ENCODE measurements around the gene IDH3A. TPM values are rescaled to one million over a fixed set of nuclear protein-coding genes. Genes with fewer than 3 reads are reported as not detected.

Gene IDH3A
- total RNA-seq, 2 experiments from 2014 or later = 47.5 to 47.6 TPM

DNA sequence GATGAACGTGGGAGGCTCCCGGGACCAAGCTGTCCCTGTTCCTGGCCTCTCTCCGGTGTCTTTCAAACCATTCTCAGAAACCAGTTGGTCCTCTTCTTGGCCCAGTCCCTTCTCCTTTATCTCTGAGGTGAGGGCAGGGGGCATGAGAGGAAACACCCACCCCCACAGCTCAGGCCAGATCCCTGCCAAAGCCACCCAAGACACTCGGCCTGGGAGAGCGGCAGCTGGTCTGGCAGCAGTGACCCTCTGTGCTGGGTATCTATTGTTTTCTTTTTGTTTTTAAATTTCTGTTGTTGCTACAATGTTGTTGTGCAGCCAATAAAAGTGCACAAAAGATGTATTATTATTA is 57.9 kb downstream of the IDH3A start:
- H3K4me1 Mint-ChIP-seq (ENCODE audit: low read depth) = no peaks in the 10 kb centered on the region
- POLR2A ChIA-PET = no interaction called here
- CTCF ChIA-PET = interaction anchor here (1.6 kb wide), 1 partner anchor 12 kb away, joined by 7 read pairs; no protein-coding TSS in a partner anchor
- H3K27ac ChIP-seq (ENCODE audit: low read depth in 1 of 2, low read length in 2 of 2) = no peak overlapping the region
- intact Hi-C loops (cut with DNase I, micrococcal nuclease) = no loop called here
- H3K4me3 ChIP-seq (ENCODE audit: low read length) = no peak overlapping the region
- no peaks in the 10 kb centered on the region for H3K27me3 ChIP-seq (ENCODE audit: control insufficient read depth in 1 of 2, insufficient read depth in 2 of 2, low read length in 2 of 2)
- no peaks in the 10 kb centered on the region for H3K4me1 ChIP-seq (ENCODE audit: insufficient read depth, low read length)
- DNase-seq (no peak), ATAC-seq (ENCODE audit: poor library complexity) (no peak)
- TF ChIP-seq, protein P1, sequence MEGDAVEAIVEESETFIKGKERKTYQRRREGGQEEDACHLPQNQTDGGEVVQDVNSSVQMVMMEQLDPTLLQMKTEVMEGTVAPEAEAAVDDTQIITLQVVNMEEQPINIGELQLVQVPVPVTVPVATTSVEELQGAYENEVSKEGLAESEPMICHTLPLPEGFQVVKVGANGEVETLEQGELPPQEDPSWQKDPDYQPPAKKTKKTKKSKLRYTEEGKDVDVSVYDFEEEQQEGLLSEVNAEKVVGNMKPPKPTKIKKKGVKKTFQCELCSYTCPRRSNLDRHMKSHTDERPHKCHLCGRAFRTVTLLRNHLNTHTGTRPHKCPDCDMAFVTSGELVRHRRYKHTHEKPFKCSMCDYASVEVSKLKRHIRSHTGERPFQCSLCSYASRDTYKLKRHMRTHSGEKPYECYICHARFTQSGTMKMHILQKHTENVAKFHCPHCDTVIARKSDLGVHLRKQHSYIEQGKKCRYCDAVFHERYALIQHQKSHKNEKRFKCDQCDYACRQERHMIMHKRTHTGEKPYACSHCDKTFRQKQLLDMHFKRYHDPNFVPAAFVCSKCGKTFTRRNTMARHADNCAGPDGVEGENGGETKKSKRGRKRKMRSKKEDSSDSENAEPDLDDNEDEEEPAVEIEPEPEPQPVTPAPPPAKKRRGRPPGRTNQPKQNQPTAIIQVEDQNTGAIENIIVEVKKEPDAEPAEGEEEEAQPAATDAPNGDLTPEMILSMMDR (IDR thresholded peaks at IDR 0.05) = no peak
- H3K9me3 ChIP-seq (ENCODE audit: control insufficient read depth in 1 of 2, insufficient read depth in 1 of 2, low read length in 2 of 2) = no peaks in the 10 kb centered on the region
- no peak overlapping the region for H3K4me3 Mint-ChIP-seq
- no peak overlapping the region for H3K27ac Mint-ChIP-seq
- H3K36me3 Mint-ChIP-seq (ENCODE audit: low read depth) = no peaks in the 10 kb centered on the region
- H3K27me3 Mint-ChIP-seq = no peaks in the 10 kb centered on the region
- no peaks in the 10 kb centered on the region for H3K9me3 Mint-ChIP-seq
- H3K36me3 ChIP-seq (ENCODE audit: insufficient read depth, low read length) = no peaks in the 10 kb centered on the region

- no peaks in the 10 kb centered on the region for H3K4me1 ChIP-seq (ENCODE audit: insufficient read depth, low read length)
- H3K27me3 Mint-ChIP-seq = no peaks in the 10 kb centered on the region
- no peaks in the 10 kb centered on the region for H3K4me1 Mint-ChIP-seq (ENCODE audit: low read depth)
- no peak overlapping the region for H3K4me3 Mint-ChIP-seq
- no peaks in the 10 kb centered on the region for H3K9me3 ChIP-seq (ENCODE audit: control insufficient read depth in 1 of 2, insufficient read depth in 1 of 2, low read length in 2 of 2)
- TF ChIP-seq, protein P1 (IDR thresholded peaks at IDR 0.05) = no peak
- ChIA-PET CTCF (no interaction called here), POLR2A (no interaction called here)
- DNase-seq (no peak), ATAC-seq (ENCODE audit: poor library complexity) (no peak)
- no peaks in the 10 kb centered on the region for H3K36me3 Mint-ChIP-seq (ENCODE audit: low read depth)
- intact Hi-C loops (cut with DNase I, micrococcal nuclease) = no loop called here
- H3K4me3 ChIP-seq (ENCODE audit: low read length) = no peak overlapping the region
- H3K27me3 ChIP-seq (ENCODE audit: control insufficient read depth in 1 of 2, insufficient read depth in 2 of 2, low read length in 2 of 2) = no peaks in the 10 kb centered on the region
- no peak overlapping the region for H3K27ac Mint-ChIP-seq
- no peaks in the 10 kb centered on the region for H3K9me3 Mint-ChIP-seq
- no peak overlapping the region for H3K27ac ChIP-seq (ENCODE audit: low read depth in 1 of 2, low read length in 2 of 2)
- H3K36me3 ChIP-seq (ENCODE audit: insufficient read depth, low read length) = no peaks in the 10 kb centered on the region
Measured at GRCh38 chr15:78207641-78208340, 58.6 kb downstream of the IDH3A start.

GRCh38 chr15:78208341-78208844 is 59.2 kb downstream of the IDH3A start:
- no peak overlapping the region for H3K27ac Mint-ChIP-seq

More at GRCh38 chr15:78208341-78208844, 59.2 kb downstream of the IDH3A start:
- ATAC-seq (ENCODE audit: poor library complexity) (no peak), DNase-seq (no peak)
- H3K9me3 ChIP-seq (ENCODE audit: control insufficient read depth in 1 of 2, insufficient read depth in 1 of 2, low read length in 2 of 2) = no peaks in the 10 kb centered on the region
- no peaks in the 10 kb centered on the region for H3K4me1 ChIP-seq (ENCODE audit: insufficient read depth, low read length)
- Mint-ChIP-seq H3K36me3 (ENCODE audit: low read depth) (no peaks in the 10 kb centered on the region), H3K4me1 (ENCODE audit: low read depth) (no peaks in the 10 kb centered on the region), H3K9me3 (no peaks in the 10 kb centered on the region), H3K27me3 (peaks cover 4% of the 10 kb centered on the region), H3K4me3 (no peak overlapping the region)
- no peaks in the 10 kb centered on the region for H3K36me3 ChIP-seq (ENCODE audit: insufficient read depth, low read length)
- H3K4me3 ChIP-seq (ENCODE audit: low read length) = no peak overlapping the region
- H3K27ac ChIP-seq (ENCODE audit: low read depth in 1 of 2, low read length in 2 of 2) = no peak overlapping the region
- TF ChIP-seq, protein P1 (IDR thresholded peaks at IDR 0.05) = no peak
- no peaks in the 10 kb centered on the region for H3K27me3 ChIP-seq (ENCODE audit: control insufficient read depth in 1 of 2, insufficient read depth in 2 of 2, low read length in 2 of 2)
- CTCF ChIA-PET = no interaction called here
- POLR2A ChIA-PET = no interaction called here
- intact Hi-C loops (cut with DNase I, micrococcal nuclease) = no loop called here

Data from CD4-positive, alpha-beta T cell (primary cell).